ENCODE results near the gene GADL1.
A peak's percentile ranks its signal among the peaks of the same experiment; 100 is the strongest.

Gene GADL1

GRCh38 chr3:30752491-30752890 lies 142.0 kb downstream of the GADL1 start:
- no peaks in the 10 kb centered on the region for H3K9me3 ChIP-seq (ENCODE audit: control insufficient read depth, insufficient read depth, low read length)
- H3K4me1 ChIP-seq (ENCODE audit: control insufficient read depth, low read length), result no peaks in the 10 kb centered on the region
- no peak overlapping the region for H3K27ac ChIP-seq (ENCODE audit: low read depth, low read length)
- 0 out of 2 replicates have a peak, but pooled peaks cover 9% of the 10 kb centered on the region for H3K27me3 ChIP-seq (ENCODE audit: control insufficient read depth, low read length)
- no peaks in the 10 kb centered on the region for H3K9me2 ChIP-seq (replicated peaks; ENCODE audit: control insufficient read depth, low read length)
- H3K79me2 ChIP-seq (ENCODE audit: control insufficient read depth, low read length), result no peaks in the 10 kb centered on the region
- no peak overlapping the region for H3K4me3 ChIP-seq (ENCODE audit: low read length)
- no peak overlapping the region for H3K4me2 ChIP-seq (ENCODE audit: low read length)
- TF ChIP-seq CTCF (IDR thresholded peaks at IDR 0.05; ENCODE audit: low read depth, low read length, poor library complexity, severe bottlenecking) (no peak), EZH2phosphoT487 (IDR thresholded peaks at IDR 0.05; ENCODE audit: borderline replicate concordance, low read length) (no peak)
- no peaks in the 10 kb centered on the region for H3F3A ChIP-seq (ENCODE audit: control insufficient read depth, insufficient read depth)
- H4K20me1 ChIP-seq (ENCODE audit: control insufficient read depth, insufficient read depth, low read depth, low read length), result no peaks in the 10 kb centered on the region
- H3K36me3 ChIP-seq (ENCODE audit: control insufficient read depth, low read length), result no peaks in the 10 kb centered on the region

- H4K20me1 ChIP-seq (ENCODE audit: control insufficient read depth, insufficient read depth, low read depth, low read length), result no peaks in the 10 kb centered on the region
- H3K4me1 ChIP-seq (ENCODE audit: control insufficient read depth, low read length), result no peaks in the 10 kb centered on the region
- H3K9me2 ChIP-seq (replicated peaks; ENCODE audit: control insufficient read depth, low read length), result no peaks in the 10 kb centered on the region
- H3F3A ChIP-seq (ENCODE audit: control insufficient read depth, insufficient read depth), result no peaks in the 10 kb centered on the region
- no peaks in the 10 kb centered on the region for H3K9me3 ChIP-seq (ENCODE audit: control insufficient read depth, insufficient read depth, low read length)
- no peak overlapping the region for H3K27ac ChIP-seq (ENCODE audit: low read depth, low read length)
- H3K4me3 ChIP-seq (ENCODE audit: low read length), result no peak overlapping the region
- H3K4me2 ChIP-seq (ENCODE audit: low read length), result no peak overlapping the region
- H3K36me3 ChIP-seq (ENCODE audit: control insufficient read depth, low read length), result no peaks in the 10 kb centered on the region
- H3K27me3 ChIP-seq (ENCODE audit: control insufficient read depth, low read length), result 0 out of 2 replicates have a peak, but pooled peaks cover 9% of the 10 kb centered on the region
- TF ChIP-seq CTCF (IDR thresholded peaks at IDR 0.05; ENCODE audit: low read depth, low read length, poor library complexity, severe bottlenecking), result peak; percentile 51
- no peak for TF ChIP-seq EZH2phosphoT487 (IDR thresholded peaks at IDR 0.05; ENCODE audit: borderline replicate concordance, low read length)
- no peaks in the 10 kb centered on the region for H3K79me2 ChIP-seq (ENCODE audit: control insufficient read depth, low read length)
Measured at GRCh38 chr3:30751610-30752299, 142.7 kb downstream of the GADL1 start.

GRCh38 chr3:30750967-30751366 lies 143.5 kb downstream of the GADL1 start:
- Histone ChIP-seq H3K4me1 (ENCODE audit: control insufficient read depth, low read length) (no peaks in the 10 kb centered on the region), H3K4me2 (ENCODE audit: low read length) (no peak overlapping the region), H3K9me2 (replicated peaks; ENCODE audit: control insufficient read depth, low read length) (no peaks in the 10 kb centered on the region), H3K9me3 (ENCODE audit: control insufficient read depth, insufficient read depth, low read length) (no peaks in the 10 kb centered on the region), H3F3A (ENCODE audit: control insufficient read depth, insufficient read depth) (no peaks in the 10 kb centered on the region), H3K27ac (ENCODE audit: low read depth, low read length) (no peak overlapping the region), H3K27me3 (ENCODE audit: control insufficient read depth, low read length) (0 out of 2 replicates have a peak, but pooled peaks cover 9% of the 10 kb centered on the region), H3K4me3 (ENCODE audit: low read length) (no peak overlapping the region), H3K79me2 (ENCODE audit: control insufficient read depth, low read length) (no peaks in the 10 kb centered on the region), H3K36me3 (ENCODE audit: control insufficient read depth, low read length) (no peaks in the 10 kb centered on the region), H4K20me1 (ENCODE audit: control insufficient read depth, insufficient read depth, low read depth, low read length) (no peaks in the 10 kb centered on the region)
- TF ChIP-seq CTCF (IDR thresholded peaks at IDR 0.05; ENCODE audit: low read depth, low read length, poor library complexity, severe bottlenecking), result no peak

Measured in DOHH2 (cell line).